Activated naive CD4-positive, alpha-beta T cell treated with anti-CD3 and anti-CD28 coated beads, Interleukin-2, amount 50 U/mL, for 72 hours (primary cell): Measurements from ENCODE around the gene ALLC. TPM values are rescaled to one million over a fixed set of nuclear protein-coding genes. Genes with fewer than 3 reads are reported as not detected.

Experiments used
- ATAC-seq, 2 donors: fragments of 150-1000 bp; cut with Tn5 transposase; 2 replicates each; pipeline ENCODE4 v1.10.0; 2021; ENCODE audit warnings: mild to moderate bottlenecking in 2 of 2, moderate library complexity in 2 of 2
- DNase-seq, 2 donors: peaks; one replicate each; pipeline ENCODE4 v3.0.0; 2021 to 2022; ENCODE audit warnings: low spot score in 2 of 2
- H3K27ac Mint-ChIP-seq, 2 donors: one replicate each; pipeline ENCODE4 v1.8.0; 2022; ENCODE audit warnings: mild to moderate bottlenecking in 2 of 2, mixed read lengths in 2 of 2
- H3K36me3 Mint-ChIP-seq, 2 donors: one replicate each; pipeline ENCODE4 v1.8.0; 2022; ENCODE audit warnings: mixed read lengths in 2 of 2
- H3K9me3 Mint-ChIP-seq, 2 donors: one replicate each; pipeline ENCODE4 v1.8.0; 2022; ENCODE audit warnings: mixed read lengths in 2 of 2
- total RNA-seq, 2 donors: library from RNA; stranded (reverse); gene quantifications; one replicate each; pipeline ENCODE4 v1.2.3, GENCODE V29; 2022

ALLC gene
- total RNA-seq, 2 donors from 2014 or later: not detected

- Mint-ChIP-seq H3K27ac (no peak overlapping the region), H3K36me3 (no peaks in the 10 kb centered on the region), H3K9me3 (no peaks in the 10 kb centered on the region)
- ATAC-seq: no peak
- no peak for DNase-seq
Measured at GRCh38 chr2:3645745-3646389, 12.1 kb upstream of the ALLC start.

DNA sequence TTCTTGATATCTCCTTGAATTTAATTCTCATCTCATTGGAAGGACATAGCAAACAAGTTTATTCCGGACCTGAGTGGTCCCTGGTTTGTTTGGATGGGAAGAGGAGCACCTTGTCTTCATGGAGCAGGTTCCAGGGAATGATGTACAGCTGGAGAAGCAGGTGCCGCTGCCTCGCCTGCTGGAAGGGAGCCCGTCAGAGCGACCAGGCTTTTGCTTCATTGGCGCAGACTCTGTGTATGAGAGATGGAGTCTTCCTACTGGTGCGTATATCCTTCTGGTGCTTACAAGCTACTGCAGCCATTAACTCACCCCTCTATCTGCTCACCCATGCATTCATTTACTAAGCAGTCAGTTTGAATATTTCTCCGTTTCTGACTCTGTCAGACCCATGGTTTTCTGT lies 11.6 kb upstream of the ALLC start:
- H3K27ac Mint-ChIP-seq: no peak overlapping the region
- ATAC-seq: no peak
- H3K9me3 Mint-ChIP-seq: no peaks in the 10 kb centered on the region
- no peak for DNase-seq
- no peaks in the 10 kb centered on the region for H3K36me3 Mint-ChIP-seq

DNA sequence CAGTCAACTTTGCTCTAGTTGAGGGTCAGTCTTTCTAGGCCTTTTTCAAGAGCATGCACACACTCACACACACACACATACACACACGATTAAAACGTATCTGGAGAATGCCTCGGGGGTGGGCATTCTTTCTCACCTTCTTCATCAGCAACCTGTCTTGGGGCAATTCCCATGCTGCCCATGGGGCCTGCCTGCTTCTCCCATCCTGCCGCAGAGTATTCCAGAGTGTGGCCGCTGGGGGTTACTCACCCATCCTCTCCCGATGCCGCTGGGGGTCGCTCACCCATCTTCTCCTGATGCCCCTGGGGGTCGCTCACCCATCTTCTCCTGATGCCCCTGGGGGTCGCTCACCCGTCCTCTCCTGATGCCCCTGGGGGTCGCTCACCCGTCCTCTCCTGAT lies 10.8 kb upstream of the ALLC start:
- Mint-ChIP-seq H3K9me3 (no peaks in the 10 kb centered on the region), H3K27ac (no peak overlapping the region), H3K36me3 (no peaks in the 10 kb centered on the region)
- no peak for ATAC-seq
- no peak for DNase-seq

GRCh38 chr2:3647831-3648651 lies 10.0 kb upstream of the ALLC start:
- Mint-ChIP-seq H3K36me3 (no peaks in the 10 kb centered on the region), H3K9me3 (no peaks in the 10 kb centered on the region), H3K27ac (no peak overlapping the region)
- ATAC-seq (no peak), DNase-seq (no peak)

GRCh38 chr2:3648652-3649177 lies 9.3 kb upstream of the ALLC start:
- ATAC-seq: no peak
- H3K36me3 Mint-ChIP-seq: no peaks in the 10 kb centered on the region
- no peak for DNase-seq
- H3K27ac Mint-ChIP-seq: no peak overlapping the region
- H3K9me3 Mint-ChIP-seq: no peaks in the 10 kb centered on the region

DNA sequence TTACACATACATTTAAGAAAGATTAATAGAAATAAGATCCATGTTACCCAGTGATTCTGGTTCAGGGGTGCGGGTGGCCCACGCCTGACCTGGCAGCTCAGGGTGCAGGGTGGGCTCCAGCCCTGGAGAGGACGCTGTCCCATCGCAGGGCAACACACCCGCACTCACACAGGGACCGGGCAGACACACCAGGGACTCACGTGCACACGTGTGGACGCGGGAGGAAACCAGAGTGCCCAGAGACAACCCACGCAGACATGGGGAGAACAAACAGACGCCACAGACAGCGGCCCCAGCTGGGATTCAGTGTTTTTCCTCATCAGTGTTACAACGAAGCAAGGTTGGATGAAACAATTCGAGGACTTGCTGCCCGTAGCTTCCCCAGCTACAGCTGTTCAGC lies 8.4 kb upstream of the ALLC start:
- H3K9me3 Mint-ChIP-seq: no peaks in the 10 kb centered on the region
- H3K27ac Mint-ChIP-seq: no peak overlapping the region
- DNase-seq (no peak), ATAC-seq (no peak)
- no peaks in the 10 kb centered on the region for H3K36me3 Mint-ChIP-seq

DNA sequence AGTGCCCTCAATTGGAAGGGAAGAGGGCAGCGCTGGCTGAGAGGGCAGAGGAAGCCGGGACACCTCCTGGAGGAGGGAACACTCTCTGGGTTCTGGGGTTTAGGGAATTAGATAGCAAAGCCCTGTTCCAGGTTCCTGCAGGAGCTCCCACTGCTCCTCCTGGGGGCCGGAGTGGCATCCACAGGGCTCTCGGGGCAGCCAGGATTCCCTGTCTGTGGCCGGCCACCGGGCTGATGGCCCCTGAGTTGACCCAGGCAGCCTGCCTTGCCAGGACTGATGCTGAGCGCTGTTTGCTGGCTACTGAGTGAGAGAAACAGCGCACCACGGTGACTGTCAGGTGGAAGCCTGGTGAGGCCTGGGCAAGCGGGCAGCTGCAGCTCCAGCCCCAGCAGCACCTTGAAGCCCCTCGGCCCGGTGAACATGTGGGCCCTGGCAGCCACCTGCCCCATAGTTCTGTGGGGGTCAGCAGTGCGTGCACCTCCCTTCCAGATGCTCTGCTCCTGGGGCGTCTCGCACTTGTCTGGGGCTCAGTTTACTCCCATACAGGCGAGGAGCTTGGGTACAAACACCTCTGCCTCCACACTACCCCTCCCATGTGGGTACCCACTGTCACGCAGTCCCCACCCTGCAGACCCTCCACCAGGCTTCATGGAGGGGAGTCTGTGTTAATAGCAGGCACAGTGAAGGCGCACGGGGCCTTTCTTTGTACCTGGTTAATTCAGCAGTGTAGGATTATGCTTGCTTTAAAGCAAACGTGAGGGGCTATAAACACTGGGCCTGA lies 7.7 kb upstream of the ALLC start:
- Mint-ChIP-seq H3K36me3 (no peaks in the 10 kb centered on the region), H3K27ac (peak overlapping the region; percentile 83 to 93), H3K9me3 (no peaks in the 10 kb centered on the region)
- ATAC-seq (no peak), DNase-seq (no peak)

DNA sequence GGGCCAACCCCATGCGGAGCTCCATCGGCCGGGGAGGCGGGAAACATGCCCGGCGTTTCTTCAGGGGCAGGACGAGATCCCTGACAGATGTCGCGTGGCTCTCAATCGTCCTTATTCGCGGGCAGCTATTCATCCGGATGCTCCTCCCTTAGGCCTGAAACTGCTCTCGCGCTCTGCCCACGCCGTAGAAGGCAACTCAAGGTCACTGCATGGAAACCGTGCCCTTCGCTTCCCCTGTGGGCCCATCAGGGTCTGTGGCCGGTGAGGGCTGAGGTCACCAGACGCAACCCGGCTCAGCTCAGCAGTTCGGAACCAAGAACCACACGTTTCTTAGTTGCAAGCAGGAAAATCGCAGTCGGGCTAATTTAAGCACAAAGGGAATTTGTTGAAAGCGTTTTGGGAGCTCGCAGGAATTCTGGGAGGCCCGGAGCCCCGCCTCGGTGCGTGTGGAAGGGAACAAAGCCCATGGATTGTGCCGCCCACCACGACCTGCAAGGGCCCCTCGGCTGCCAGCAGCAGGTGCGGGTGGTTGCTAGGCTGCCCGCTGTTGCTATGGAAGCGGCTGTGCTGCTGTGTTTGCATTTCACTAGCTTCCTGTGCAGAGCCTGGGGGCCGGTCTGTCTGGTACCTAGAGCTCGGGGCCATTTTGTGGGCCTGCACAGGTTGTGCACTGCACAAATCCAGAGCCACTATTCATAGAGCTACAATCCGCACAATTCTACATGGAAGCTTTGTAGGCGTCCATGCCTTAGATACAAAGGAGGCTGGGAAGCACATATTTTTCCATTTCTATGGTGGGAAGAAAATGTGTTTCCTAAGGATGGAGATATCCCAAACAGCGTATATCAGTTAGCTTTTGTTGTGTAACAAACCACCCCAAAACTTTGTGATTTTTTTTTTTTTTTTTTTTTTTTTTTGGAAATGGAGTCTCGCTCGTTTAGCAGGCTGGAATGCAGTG lies 6.0 kb upstream of the ALLC start:
- H3K27ac Mint-ChIP-seq: peak overlapping the region; percentile 83 to 97
- peak; percentile 78 to 86 for ATAC-seq
- no peaks in the 10 kb centered on the region for H3K9me3 Mint-ChIP-seq
- peak; percentile 66 to 73 for DNase-seq
- no peaks in the 10 kb centered on the region for H3K36me3 Mint-ChIP-seq

DNA sequence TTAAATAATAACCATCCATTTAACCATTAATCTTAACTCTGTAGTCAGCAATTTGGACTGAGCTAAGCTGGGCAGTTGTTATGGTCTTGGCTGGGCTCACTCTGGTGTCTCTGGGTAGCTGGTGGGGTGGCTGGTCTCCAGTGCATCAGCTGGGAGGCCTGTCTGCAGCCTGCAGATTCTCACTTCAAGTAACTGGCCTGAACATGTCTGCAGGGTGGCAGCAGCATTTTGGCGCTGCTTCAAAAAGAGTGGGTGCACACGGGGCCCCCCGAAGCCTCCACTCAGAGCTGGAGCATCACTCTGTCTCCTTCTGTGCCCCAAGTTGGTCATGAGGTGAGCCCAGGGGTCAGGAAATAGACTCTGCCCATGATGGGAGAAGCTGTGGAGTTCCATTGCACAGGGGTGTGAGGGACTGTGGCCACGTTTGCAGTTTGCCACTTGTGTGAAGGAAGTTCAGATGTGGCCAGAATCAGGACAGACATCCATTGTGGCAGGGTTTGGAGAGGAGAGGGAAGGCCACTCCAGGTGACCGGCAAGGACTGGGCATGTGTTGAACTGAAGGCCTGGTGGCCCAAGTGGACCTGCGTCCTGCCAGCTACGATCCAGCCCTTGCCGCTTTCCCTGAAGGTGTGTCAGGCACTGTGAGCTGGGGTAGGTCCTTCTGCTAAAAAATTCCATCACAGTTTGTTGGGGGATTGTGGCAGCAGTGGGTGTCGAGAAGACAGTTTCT lies 4.9 kb upstream of the ALLC start:
- ATAC-seq (no peak), DNase-seq (no peak)
- no peaks in the 10 kb centered on the region for H3K9me3 Mint-ChIP-seq
- no peaks in the 10 kb centered on the region for H3K36me3 Mint-ChIP-seq
- H3K27ac Mint-ChIP-seq: no peak overlapping the region

GRCh38 chr2:3654011-3654410 lies 4.0 kb upstream of the ALLC start:
- ATAC-seq: no peak
- Mint-ChIP-seq H3K36me3 (no peaks in the 10 kb centered on the region), H3K9me3 (no peaks in the 10 kb centered on the region), H3K27ac (peak overlapping the region in 1 of 2 donors; percentile 63)
- DNase-seq: no peak

GRCh38 chr2:3654531-3655225 lies 3.3 kb upstream of the ALLC start:
- Mint-ChIP-seq H3K9me3 (no peaks in the 10 kb centered on the region), H3K36me3 (no peaks in the 10 kb centered on the region), H3K27ac (no peak overlapping the region)
- ATAC-seq (no peak), DNase-seq (no peak)

DNA sequence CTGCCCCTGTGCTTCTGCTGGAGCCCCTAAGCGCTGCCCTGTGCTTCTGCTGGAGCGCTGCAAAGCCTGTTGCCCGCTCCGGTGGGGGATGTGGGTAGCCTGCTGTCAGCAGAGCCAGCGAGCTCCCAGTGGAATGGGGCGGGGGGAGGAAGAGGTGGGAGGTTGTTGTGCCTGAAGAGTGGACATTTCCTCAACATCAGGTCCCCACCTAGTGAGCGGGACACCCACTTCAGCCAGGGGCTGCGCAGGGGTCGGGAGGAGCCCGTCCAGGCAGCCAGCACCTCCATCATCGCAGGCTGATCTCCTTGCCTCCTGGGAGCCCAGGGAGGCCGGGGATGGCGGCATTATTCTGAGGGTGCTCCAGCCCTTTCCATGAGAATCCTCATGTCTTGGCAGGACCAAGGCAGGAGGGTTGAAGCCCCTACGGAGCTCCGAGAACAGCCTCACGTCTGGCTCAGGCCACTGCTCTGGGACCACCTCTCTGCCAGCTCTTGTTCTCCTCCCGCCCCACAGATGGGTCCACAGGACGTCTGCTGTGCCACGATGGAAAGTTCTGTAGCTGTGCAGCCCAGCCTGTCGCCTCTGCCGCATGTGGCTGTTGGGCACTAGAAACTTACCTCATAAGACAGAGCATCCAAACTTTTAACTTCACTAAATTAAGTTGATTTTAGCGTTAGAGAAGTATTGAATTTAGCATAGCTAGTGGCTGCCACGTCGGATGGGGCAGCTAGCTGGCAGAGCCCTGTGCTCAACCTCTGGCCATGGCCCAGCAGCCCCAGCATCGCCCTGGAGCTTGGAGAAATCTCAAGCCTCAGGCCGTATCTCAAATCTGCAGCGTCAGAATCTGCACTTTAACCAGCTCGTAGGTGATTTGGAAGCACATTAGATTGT lies 1.9 kb upstream of the ALLC start:
- ATAC-seq: no peak
- DNase-seq: no peak
- Mint-ChIP-seq H3K36me3 (no peaks in the 10 kb centered on the region), H3K27ac (no peak overlapping the region), H3K9me3 (no peaks in the 10 kb centered on the region)

GRCh38 chr2:3656762-3657721 lies 958 bp upstream of the ALLC start:
- no peak for ATAC-seq
- DNase-seq: no peak
- Mint-ChIP-seq H3K36me3 (no peaks in the 10 kb centered on the region), H3K9me3 (no peaks in the 10 kb centered on the region), H3K27ac (no peak overlapping the region)
